Ureter (tissue), 1 donor: ENCODE results near the gene COL24A1. TPM values are rescaled to one million over a fixed set of nuclear protein-coding genes. Genes with fewer than 3 reads are reported as not detected.
"Not testable (repeated sequence)": the region's sequence is repeated elsewhere in the genome, so short reads cannot be mapped to it uniquely, and the experiment has no call there.

ENCODE experiments used
- DNase-seq: peaks from one replicate; pipeline ENCODE4 v3.0.0-alpha.2; 2020; ENCODE audit warnings: low spot score
- total RNA-seq: library from RNA; stranded (reverse); gene quantifications from one replicate; pipeline ENCODE4 v1.2.4, GENCODE V29; 2023
- donor health status: DM: yes; HTN: yes; CAD: no.

The COL24A1 gene
- total RNA-seq, 1 donor from 2014 or later: 5.8 TPM

DNA sequence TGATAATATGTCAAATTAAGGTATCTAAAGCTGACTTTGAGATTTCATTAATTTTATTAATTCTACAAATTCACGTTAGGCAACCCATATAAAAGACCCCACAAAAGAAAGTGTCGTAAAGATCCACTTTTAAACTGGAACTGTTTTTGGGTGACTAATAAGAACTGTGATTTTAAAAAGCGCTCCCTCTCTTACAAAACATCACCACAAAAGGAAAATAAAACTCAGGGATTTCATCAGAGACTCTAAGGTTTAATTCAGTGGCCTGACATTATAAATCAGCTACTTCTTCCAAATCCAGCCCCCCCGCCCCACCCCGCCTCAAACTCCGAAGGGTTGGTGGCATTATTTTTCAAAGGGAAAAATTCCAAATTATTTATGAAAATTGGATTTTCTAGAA lies 2.7 kb downstream of the COL24A1 start:
- no peak for DNase-seq

DNA sequence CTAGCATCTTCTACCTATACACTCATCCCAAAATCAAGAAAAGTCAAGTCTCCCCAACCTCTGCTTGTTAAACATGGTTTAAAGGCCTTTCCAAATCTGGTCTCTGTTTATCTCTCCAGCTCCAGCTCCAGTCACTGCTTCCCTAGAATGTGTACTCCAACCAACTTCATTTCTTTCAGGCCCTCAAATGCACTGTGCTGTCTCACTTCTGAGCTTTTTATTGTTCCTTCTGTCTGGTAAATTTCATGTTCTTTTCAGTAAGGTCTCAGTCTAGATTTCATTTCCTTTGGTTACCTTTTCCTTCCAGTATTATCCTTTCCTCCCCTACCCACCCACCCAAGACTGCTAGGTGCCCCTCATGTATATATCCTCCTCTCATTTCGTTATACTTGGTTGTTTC lies 3.7 kb downstream of the COL24A1 start:
- DNase-seq: no peak

GRCh38 chr1:86151427-86151826 lies 5.1 kb downstream of the COL24A1 start:
- DNase-seq: no peak

DNA sequence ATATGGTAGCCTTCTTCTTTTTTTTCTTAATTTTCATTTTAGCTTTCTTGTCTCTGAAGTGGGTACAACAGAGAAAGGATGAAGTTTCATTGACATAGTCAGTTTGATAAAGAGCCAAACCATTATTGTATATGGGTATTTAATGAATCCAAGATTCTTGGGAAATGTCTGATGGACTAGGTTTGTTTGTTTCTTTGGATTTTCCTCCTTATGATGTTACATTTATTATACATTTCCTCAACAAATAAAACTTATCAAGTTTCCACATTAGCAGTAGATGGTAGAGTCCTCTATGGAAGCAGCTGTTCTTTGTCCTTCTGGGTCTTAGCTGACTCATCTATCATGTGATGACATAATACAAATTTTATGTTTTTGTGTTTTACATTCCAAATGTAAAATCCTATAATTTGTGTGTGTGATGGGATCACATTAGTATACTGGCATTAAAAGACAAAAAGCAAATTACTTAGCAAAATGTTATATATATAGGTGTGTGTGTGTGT lies 6.0 kb downstream of the COL24A1 start:
- no peak for DNase-seq

GRCh38 chr1:86149591-86149990 lies 7.0 kb downstream of the COL24A1 start:
- no peak for DNase-seq

DNA sequence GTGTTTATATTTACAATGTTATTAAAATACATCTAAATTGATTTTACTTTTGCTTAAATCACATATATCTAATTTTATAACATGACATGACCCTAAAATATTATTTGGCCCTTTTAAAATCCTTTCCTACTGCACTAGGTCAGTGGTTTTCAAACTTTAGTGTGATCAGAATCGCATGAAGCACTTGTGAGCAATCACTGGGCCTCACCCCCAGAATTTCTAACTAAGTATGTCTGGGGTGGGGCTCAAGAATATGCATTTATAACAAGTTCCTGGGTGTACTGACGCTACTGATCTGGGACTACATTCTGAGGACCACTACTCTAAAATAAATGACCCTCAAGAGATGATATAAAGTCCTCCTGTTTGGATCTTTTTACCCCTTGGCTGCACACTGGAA lies 8.8 kb downstream of the COL24A1 start:
- no peak for DNase-seq

DNA sequence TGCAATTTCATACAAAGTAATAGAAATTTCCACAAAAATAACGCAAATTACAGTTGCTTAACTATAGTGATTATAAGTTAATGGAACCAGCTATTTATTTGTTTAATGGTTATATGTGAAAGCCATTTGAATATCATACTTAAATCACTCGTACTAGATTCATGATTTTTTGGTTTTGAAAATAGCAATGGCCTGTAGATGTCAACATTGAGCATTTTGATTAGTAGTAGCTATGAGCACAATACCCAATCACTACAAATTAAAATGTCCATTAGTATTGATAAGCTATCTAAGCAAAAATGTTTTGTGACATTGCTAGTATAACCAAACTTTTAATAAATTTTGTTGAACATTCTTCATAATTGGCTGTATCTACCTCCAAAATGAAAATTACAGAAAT lies 10.0 kb downstream of the COL24A1 start:
- no peak for DNase-seq

DNA sequence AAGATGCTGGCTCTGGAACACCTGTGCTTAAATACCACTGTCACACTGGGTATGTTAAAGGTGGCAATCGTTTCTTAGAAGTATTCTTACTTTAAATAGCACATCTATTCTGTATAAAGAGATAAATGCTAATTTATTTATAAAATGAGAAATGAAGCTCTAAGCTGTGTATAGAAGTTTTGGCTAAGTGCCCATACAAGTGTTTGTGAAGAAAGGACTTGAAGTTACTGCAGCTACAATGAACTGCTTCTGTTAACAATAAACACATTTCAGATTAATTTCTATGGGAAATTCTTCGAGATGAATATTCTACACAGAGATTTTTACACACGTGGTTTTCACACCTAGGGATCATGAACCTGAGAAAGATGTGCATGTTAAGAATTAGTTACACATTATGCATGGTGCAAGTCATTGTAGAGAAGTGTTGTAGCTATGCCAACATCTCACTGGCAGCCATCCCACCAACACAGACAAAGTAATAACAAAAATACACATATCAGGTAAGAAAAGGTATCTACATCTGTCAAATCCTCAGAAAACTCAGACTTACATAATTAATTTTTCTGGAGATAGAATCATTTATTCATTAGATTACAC lies 16.2 kb downstream of the COL24A1 start:
- DNase-seq: no peak

DNA sequence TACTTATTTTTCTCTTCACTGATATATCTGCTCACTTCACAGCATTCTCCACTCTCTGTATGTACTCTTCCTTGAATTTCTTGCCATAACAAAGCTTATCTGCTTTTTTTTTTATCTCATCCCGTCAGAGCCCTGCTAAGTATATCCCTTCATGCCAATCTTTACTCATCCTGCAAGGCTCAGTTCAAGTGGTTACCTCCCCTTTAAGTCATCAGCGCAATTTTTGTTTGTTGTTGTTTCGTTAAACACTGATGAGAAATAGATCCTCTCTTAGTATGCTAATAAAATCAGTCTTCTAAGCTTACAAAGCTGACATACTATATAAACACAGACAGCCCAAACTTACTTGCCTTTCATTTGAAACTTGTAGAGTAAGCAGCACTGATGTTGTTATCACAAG lies 17.8 kb downstream of the COL24A1 start:
- DNase-seq: no peak

DNA sequence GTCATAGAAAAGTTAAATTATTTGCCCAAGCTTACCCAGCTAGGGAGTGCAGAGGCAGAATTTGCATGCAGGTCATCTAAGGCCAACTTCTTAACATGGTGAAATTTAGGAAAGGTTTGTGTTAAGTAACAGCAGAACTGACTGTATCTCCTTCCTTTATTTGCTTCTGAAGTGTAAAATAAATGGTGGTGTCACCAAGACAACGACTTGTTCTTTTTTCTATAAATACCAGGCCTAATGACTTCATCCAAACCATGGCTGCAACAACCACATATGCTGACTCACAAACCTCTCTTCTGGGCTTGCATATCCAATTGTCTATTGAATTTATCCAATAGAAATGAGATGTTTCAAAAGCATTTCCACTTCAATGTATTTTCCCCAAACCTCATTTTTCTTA lies 19.1 kb downstream of the COL24A1 start:
- no peak for DNase-seq

GRCh38 chr1:86119214-86119764 lies 37.3 kb downstream of the COL24A1 start:
- no peak for DNase-seq

DNA sequence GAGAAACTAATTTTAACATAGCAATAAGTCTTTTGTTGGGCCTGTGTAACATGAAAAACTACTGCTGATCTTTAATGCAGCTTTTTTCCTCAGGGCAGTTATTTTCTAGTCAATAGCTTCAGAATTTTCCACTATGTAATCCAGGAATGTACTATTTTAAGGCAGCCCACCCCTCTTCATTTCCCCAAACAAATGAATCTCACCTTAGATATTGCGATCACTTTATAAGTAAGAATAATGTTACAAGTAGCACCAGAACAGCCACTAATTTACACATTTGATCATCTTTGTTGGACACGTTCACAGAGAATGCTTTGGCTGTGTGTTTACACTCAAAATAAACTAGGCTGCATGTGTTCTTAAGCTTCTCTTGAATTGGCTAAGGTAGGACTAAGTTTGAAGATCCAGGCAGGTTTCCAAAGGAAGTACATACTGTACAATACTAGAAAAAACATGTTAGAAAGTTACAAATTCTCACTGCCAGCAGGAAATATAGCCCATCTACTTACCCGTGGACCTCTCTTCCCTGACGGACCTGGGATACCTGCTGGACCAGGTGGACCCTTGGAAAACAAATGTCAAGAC lies 41.7 kb downstream of the COL24A1 start:
- no peak for DNase-seq

- DNase-seq: no peak
Observed at GRCh38 chr1:86114236-86114635, 42.3 kb downstream of the COL24A1 start.

DNA sequence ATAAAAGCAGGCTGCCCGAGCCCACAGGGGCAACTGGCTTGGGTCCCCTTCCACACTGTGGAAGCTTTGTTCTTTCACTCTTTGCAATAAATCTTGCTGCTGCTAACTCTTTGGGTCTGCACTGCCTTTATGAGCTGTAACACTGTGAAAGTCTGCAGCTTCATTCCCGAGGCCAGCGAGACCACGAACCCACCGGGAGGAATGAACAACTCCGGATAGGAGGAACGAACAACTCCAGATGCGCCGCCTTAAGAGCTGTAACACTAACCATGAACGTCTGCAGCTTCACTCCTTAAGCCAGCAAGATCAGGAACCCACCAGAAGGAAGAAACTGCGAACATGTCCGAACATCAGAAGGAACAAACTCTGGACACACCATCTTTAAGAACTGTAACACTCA lies 45.0 kb downstream of the COL24A1 start:
- not testable (repeated sequence) for DNase-seq

GRCh38 chr1:86110451-86111129 lies 46.0 kb downstream of the COL24A1 start:
- no peak for DNase-seq

DNA sequence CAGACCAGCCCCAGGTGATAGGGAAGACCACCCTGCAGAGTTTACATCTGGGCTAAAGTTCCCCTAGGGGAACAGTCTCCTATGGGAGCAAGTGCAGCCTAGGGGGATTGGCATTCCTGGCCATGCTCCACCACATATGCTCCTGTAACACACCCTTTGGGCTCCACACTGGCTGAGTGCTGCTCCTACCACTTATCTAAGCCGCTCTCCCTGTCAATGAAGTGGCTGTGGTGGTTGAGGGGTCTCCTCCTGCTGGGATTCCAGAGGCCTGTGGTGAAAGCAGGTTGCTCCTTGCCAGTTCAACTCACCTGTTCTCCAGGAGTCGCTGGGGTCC lies 51.1 kb downstream of the COL24A1 start:
- DNase-seq: no peak

- DNase-seq: peak; percentile 87
Observed at GRCh38 chr1:86104606-86105532, 51.7 kb downstream of the COL24A1 start.

- no peak for DNase-seq
Observed at GRCh38 chr1:86101616-86102015, 55.0 kb downstream of the COL24A1 start.

GRCh38 chr1:86100401-86100800 lies 56.2 kb downstream of the COL24A1 start:
- DNase-seq: no peak

- DNase-seq: no peak
Observed at GRCh38 chr1:86089765-86090164, 66.8 kb downstream of the COL24A1 start.

DNA sequence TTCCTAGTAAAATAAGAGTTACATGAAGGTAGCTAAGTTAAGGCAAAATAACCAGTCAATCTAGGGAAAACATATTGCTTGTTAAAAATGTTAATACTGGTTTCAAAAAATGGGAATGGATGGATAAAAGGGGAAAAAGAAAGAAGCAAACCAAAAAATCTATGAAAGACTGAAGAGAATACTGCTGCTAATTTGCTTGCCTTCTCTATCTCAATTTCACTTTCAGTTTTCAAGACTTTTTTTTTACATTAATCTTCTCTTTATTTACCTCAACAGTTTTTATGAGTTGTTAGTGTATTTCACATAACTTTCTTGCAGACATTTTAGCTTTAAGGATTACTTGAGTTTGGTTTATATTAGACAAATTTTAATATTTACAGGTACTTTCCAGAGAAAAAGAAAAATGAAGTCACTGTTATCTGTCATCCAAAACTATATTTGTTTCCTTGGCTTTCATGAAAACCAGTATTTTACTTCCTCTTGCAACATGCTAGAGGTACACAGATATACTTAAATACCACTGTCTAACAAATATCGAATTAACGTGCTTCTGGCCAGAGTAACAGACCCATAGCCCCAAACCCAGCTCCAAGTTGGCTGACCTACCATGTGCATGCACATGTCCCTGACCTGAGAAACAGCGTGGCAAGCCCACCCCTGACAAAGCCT lies 70.7 kb downstream of the COL24A1 start:
- DNase-seq: no peak
